ENCODE measurements around the gene VWA5B1.

DNA sequence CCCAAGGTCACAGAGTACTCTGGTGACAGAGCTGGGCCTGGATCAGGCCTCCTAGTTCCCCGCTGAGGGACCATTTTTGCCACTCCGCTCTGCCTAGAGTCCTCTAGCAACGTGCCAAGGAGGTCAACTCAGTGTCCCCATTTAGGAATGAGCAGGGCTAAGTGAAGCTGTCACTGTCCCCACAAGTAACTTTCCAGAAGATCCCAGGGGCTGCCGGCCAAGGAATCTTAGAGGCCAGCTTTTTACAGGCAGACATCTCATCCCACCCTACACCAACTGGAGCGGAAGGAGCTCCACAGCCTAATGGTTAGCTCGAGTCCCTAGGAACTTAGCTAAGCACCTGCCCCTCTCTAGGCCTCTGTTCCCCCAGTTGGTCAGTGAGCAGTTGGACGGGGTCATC lies 59.7 kb downstream of the VWA5B1 start:
- TF ChIP-seq, protein P1, sequence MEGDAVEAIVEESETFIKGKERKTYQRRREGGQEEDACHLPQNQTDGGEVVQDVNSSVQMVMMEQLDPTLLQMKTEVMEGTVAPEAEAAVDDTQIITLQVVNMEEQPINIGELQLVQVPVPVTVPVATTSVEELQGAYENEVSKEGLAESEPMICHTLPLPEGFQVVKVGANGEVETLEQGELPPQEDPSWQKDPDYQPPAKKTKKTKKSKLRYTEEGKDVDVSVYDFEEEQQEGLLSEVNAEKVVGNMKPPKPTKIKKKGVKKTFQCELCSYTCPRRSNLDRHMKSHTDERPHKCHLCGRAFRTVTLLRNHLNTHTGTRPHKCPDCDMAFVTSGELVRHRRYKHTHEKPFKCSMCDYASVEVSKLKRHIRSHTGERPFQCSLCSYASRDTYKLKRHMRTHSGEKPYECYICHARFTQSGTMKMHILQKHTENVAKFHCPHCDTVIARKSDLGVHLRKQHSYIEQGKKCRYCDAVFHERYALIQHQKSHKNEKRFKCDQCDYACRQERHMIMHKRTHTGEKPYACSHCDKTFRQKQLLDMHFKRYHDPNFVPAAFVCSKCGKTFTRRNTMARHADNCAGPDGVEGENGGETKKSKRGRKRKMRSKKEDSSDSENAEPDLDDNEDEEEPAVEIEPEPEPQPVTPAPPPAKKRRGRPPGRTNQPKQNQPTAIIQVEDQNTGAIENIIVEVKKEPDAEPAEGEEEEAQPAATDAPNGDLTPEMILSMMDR (IDR thresholded peaks at IDR 0.05; ENCODE audit: low read depth, low read length), result no peak
- TF ChIP-seq EZH2phosphoT487 (IDR thresholded peaks at IDR 0.05; ENCODE audit: low read depth), result no peak
